Stimulated activated CD4-positive, alpha-beta T cell treated with anti-CD3 and anti-CD28 coated beads, Interleukin-15, amount 100 ng/mL, for 1 hour (primary cell): Measurements from ENCODE around the gene ASXL1.

ENCODE experiments used
- DNase-seq, 2 donors: peaks; one replicate each; pipeline ENCODE4 v3.0.0-alpha.2; 2020; ENCODE audit warnings: low read depth in 1 of 2, low spot score in 1 of 2

ASXL1 gene

DNA sequence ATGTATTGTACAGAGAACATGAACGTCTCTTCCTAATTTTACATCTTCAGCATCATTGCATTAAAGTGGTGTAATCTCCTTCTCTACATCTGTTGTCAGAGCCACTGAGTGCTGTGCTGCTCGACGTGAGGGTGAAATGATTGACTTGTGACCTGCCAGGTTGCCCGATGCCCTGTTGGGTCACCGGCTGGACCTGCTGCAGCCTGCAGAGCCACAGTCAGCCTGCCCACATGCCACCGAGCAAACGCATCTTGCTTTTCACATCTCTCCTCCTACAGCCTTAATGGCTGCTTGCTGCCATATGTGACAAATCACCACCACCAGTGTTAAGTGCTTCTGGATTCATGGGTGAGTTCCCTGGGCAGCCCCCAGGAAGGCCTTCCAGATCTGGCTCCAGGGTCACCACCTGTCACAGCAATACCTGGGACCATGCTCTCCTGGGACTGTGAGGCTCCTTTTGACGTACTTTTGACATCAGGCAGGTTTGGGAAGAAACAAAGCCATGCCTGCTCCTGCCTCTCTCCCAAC lies 80.3 kb downstream of the ASXL1 start:
- no peak for DNase-seq

DNA sequence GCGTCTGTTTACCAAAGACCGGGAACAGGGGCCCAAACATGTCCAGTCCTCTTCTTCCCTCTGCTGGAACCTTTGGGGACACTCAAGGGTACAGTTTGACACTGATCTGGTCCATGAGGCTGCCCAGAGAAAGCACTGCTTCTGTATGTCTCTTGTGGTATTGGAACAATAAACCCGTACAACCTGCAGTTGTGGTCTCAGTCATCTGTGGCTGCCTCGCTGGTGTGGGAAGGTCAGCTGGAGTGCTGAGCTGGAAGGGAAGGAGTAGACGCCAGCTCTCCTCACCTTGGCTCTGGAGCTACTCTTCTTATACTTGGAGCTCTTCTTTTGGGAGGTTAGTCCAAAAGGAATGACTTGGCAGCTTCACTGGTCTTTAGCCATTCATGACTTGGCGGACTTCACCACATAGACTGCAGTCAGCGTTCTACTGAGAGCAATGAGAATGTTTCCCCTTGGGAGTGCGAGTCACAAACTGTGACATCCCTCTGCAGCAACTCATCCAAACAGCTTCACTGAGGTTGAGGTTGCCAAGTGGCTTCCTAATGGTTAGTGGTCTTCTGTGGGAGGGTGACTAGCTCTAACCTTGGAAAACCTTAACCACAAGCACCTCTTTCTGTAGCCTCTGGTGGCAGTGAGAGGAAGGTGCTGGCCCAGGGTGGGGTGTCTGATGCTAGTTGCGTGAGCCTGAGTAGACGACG lies 81.2 kb downstream of the ASXL1 start:
- no peak for DNase-seq

DNA sequence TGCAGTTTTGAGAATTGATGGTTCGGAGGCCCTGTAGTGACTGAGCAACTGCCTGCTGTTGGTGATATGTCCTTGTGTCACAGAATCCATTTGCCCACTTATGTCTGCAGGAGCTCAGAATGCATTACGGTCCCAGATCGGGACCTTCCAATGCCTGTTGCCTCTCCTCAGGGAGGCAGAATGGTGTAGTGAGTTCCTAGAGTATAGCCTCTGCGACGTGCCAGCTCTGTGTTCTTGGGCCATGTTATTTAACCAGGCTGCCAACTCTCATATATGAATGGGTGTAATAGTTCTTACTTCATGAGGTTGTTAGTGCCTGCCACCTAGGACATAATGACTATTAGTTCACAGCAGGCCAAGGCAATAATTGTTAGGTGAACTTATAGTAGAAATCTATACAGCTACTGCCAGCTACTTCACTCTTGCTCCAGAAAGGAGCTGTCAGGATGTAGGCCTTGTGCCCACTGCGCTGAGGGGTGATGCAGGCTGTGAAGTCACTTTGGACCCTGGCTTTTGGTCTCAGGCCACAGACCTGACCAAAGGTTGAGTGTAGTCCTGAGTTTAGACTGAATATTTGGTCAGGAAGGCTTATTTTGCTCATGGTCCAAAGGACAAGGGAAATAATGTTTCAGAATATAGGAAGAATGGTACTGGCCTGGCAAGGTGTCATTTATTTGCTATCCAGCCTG lies 82.1 kb downstream of the ASXL1 start:
- DNase-seq = no peak

DNA sequence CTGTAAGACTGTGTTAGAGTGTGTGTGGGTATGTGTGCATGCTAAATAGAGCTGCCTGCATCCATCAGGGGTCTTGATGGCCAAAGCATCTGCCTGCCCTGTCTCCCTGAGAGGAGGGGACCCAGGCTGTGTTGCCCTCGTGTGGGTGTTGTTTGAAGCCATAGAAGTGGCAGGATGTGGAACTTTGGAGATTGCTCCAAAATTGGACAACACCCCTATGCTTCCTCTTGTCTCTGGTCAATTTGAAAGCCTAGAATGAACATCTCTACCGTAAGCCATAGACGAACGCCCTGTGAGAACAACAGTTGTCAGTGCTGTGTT lies 82.6 kb downstream of the ASXL1 start:
- DNase-seq = no peak

DNA sequence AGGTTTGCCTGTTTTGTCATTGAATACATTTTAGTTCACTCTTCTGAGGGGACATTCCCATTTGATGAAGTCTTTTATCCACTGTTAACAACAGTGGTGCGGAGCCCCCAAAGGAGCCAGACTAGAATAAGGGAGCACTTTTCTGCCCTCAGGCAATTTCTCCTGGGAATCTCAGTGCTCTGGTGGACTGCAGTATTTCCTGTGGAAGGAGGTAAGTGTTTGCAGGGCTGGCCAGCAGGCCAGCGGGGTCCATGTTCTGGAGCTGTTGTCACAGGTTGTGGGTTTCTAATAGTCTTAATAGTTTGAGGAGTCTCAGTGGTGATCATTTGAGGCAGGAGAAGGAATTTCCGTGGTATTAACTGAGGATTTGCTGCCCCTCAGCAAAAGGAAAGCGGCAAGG lies 83.5 kb downstream of the ASXL1 start:
- DNase-seq = no peak

DNA sequence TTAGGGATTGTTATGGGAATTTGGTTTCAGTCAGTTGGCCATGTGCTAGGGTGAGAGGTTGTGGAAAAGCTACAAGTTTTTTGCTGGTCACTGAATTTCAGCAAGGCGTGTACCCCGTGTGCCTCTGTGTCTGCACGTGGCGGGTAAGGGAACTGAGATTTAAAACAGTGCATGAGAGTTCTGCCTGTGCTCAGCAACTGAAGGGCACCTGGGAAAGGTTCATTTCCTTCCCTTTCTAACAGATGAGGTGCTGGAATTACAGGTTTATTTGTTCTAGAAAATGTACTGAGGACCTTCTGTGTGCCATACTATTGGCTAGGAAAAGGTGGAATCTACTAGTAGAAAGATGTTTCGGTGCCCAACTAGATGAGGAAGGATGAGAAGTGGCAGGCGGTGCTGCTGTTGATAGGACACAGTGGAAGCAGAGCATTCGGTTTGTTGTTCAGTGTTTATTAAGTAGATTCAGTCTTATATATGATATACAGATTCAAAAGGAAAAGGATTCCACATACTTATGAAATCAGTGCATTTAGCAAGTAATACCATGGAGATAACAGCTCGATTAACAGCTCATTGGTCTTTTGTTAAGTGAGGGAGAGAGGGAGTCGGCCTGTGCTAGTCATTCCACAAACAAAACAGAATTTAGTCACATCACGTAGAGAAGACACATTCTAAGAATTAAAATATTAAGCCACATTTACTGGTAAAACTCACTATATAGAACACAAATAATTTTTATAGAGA lies 84.7 kb downstream of the ASXL1 start:
- DNase-seq = no peak

DNA sequence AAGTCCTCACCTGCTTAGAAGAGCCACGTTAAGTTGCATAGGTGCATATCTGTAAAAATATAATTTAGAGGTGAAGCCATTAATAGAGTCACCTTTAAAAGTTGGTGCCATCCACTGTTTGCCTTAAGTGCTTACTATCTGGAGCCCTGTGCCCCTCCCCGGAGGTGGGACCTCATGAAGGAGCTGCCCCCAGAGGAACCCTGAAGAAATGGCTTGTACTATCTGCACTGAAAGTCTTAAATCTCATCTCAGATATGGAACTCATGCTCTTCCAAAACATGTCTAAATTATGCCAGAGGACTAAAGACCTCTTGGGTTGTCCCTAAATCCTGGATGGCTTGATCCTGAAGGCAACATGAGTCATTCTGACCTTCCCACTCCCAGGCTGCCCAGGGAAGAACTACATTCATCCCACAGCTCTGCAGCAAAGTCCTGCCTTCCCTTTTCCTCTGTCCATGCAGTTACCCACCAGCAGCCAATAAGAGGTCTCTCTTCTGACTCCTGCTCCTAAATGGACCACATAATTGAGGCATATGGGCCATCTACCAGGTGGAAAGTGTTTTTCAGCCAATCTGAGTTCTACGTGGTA lies 85.3 kb downstream of the ASXL1 start:
- no peak for DNase-seq

DNA sequence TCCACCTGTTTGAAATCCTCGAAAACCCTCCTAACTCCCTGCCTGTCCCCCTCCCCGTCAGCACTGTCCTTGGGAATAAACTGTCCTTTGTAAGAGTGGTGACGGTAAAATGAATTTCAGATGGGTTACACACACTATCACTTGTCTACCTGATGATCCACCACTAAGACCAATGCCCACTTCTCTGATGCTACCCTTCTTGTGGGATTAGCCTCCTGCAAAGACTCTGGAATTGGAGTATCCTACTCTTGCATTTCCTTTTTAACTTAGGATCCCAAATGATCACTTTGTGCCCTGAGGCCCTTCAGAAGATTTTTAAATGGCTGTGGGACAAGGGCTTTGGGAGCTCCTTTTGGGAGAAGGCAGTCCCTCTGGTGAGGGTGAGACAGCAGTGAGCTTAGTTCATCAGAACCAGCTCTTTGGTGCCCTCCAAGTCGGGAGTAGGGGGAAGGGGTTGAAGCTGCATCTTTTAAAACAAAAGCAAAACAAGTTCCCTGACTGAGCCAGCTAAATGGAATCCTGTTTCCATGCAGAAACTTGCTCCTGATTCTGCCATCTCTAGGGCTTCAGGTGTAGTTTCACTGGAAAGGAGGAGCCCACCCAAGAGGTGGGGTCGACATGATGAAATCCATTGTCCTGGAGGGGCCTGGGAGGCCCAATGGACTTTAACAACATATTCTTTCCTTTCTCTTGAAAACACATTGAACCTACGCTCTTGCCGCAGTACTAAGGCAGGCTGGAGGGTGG lies 86.5 kb downstream of the ASXL1 start:
- no peak for DNase-seq

DNA sequence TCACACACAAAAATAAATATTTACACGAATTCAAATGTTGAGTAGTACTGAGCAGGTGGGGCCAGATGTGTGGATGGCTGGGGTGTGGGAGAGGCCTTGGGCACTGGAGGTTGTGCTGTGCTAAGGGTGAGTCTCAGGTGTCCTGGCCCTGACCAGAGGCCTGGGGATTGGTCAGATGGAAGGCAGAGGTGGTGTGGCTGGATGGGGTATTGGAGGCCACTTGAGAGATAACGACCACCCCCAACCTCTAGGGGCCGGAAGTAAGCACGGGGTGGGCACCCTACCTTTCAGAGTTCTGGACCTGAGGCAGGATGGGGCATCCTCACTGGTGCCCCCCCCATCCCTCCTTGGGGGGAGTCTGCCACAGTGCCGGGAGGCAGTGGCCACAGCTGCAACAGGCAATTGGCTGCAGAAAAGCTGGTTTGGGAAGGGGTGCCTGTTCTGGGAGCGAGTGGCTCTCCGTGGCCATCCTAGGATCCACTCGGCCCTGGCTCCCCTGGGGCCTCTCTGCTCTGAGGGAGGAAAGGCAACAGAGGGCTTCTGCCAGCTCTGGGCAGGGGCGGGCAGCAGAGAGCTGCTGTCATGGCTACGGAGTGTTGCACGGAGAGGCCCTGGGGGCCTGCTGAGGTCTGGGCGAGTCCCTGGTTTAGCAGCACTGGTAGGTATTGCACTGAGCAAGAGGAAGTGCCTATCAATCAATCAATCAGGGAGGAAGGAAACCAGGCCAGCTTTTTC lies 87.6 kb downstream of the ASXL1 start:
- no peak for DNase-seq

DNA sequence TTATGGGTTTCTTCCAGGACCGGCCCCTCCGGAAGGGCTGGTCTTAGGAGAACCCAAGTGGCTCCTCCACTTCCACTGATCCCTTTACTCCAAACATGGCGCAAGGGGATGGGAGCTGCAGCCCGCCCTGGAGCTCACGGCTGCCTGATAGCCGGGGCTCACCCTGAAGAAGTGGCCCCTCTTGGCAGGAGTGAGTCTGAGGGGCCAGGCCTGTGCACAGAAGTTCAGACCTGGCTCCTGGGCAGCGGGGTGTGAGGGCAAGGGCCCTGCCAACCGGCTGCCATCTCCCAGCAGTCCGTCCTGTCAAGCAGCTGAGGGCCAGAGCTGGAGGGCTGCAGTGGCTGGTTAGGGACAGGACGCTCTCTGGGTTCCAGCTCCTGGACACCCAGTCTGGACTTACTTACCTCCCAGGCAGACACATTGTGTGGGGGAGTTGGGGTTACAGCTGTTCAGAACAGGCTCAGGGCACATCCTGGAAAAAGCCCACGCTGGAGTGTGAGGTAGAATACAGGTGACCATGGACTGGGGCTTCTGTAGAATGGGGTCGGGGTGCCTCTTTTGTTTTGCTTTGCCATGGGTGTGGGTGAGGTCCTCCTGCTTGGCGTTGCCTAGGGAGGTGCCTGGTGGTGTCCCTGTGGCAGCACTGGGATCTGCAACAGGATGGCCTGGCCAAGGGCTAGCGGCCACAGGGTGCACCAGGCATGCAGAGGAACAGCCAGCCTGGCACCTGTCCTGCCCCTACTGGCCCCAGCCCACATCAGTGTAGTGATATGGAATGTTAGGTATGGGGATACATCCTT lies 88.4 kb downstream of the ASXL1 start:
- DNase-seq = no peak

DNA sequence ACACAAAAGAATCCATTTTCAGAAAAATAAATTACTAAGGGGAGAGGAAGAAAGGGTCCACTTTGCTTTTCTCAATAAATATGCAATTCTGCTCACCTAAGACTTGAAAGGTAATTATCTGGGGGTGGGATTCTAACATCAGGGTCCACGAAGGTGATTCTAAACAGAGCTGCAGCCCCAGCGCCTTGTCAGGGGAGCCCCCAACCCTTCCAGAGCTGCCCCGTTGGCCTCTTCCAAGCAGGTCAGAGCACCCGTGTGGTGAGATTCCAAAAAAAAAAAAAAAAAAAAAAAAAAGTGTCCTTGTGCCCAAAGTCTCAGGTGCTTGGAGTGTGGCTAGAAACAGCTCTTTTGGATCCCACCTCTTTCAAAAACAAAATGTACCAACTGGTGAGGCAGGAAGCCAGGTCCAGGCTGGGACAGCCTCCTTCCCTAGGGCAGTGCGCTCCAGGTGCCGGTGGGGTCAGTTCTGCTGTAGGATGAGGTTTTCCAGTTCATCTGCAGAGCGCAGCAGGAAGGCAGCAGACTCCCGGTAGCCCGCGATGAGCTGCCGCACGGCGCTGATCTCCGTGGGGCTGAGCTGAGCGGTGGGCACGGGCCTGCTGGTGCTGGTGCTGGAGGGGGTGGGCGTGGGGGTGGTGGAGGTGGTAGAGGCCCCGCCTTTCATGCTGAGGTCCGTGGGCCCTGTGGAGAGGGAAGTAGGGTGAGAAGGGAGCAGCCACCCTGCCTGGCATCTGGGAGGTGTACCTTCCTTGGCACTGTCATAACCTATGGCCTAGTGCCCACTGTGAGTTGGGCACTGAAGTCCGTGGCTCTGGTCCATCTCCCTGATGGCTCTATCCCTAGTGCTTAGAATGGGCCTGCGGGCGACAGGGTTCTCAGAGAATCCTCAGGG lies 89.3 kb downstream of the ASXL1 start:
- no peak for DNase-seq

DNA sequence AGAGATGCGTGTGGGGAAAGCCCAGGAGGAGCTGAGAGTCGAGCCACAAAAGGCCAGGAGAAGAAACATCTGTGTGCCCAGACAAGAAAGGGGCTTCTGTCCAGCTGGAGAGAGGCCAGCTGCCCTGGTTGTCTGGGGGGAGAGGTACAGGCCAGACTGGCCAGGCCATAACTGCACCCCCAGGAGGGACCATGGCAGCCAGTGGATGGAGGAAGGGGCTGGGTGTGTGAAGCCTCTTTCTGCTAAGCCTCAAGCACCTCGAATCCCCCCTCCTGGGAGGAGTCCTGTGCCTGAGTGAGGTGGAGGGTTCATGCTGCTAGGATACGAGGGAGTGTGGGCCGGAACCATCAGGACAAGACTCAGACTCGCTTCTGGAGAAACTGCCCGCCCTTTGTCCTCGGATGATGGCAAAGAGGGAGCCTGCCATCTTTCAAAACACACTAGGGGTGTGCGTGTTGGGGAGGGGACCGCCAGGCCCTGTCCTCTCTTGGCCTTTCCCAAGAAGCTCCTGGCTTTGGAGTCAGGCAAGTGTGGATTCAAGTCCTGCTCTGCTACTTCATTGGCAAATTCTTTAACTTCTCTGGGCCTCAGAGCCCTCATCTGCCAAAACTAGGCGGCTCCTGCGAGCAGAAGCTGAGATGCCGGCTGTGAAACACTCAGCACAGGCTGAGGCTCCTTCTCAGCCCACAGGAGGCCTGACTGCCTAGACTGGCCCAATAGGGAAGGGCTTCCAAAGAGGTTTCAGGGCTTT lies 90.3 kb downstream of the ASXL1 start:
- DNase-seq = no peak

DNA sequence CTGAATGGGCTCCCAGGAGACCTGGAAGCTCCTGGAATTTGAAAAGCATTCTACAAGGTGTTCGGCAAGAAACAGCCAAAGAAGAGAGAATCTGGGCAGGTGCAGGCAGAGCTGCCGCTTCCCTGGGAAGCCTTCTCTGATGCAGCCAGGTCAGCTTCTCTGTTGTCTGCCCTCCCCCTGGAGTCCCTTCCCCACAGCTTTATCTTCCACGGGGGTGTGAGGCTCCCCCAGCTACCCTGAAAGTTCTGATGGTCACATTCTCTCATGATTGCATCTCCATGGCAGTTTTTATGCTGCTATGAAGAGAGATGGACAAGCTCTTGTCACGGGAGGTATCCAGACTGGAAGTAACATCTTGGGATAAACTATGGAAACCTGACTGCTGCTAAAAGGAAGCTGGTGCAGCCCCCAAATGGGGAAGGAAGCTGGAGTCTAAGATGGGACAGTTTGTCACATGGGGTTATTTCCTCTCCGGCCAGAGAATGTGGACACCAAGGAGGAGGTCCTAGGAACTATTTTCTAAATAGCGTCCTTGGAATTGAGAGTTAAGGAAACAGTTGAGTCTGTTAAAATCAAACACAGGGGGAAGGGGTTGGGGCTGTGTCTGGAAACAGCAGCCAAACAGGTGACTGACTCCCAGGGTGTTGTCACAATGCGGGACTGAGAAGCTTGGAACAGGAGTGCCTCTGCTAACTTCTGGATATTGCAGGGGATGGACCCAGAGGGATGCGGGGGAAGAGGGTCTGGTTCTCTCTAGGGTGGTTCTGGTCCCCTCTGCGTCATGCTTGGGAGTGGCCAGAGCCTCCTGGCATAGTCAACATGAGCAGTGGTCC lies 91.1 kb downstream of the ASXL1 start:
- DNase-seq = no peak

DNA sequence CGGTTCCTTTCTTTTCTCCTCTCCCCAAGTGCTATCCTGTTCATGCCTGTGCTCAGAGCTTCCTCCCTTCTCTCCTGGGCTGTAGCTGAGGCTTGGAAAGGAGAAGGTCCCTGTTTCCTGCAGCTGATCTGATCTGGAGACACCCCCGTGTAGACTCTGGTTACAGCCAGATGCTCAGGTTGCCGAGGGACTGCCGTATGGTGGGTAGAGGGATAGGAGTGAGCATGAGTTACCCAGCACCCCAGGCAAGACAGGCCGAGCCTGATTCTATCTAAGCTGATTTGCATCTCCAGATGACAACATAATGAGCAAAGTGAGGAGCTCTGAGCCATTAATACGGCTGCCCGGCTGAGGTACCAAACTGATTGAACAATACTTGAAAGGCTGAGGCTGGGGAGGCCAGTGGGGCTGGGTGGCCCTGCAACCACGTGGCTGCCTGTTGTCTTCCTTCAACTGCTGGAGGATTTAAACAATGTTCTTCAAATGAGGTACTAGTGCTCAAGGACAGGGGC lies 91.8 kb downstream of the ASXL1 start:
- no peak for DNase-seq

DNA sequence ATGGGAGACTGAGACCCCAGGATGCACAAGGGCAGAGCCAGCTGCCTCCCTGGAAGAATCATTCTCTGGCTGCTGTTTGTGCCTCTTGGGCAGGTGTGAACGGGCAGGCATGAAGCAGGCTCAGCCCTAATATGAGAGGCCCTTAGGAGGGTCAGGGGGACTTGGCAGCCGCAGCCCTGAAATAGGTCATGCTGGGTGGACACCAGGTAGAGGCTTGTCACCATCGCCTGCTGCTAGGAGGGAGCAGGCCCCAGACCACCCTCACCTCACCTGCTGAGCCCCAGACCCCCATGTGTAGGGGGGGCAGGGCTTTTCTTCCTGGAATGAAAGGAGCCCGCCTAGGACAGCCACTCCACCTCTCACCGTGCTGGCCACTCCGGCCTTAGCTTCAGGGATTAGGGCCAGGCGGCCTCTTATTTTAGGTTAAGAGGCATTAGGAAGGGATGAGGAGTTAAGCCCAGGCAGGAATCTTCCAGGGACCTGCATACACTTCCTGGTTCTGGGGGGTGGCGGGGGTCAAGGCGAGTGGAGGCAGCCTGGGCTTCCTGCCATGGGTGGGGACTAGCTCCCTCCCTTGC lies 92.4 kb downstream of the ASXL1 start:
- no peak for DNase-seq

DNA sequence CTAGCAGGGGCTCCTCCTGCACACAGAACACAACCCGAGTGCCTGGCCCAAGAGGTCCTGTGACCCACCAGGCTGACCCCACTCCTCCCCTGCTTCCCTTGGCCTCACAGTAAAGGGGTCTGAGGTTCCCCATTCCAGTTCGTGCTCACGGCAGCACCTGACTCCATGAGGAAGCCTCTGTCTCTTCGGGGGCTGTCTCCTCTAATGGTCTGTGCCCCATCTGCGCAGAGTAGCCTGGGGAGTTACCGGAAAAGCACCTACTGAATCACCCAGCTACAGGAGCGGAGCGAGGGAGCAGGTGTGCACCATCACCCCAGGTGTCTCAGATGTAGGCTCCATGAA lies 93.2 kb downstream of the ASXL1 start:
- no peak for DNase-seq
